ENCODE data around the gene EPHB6. TPM values are rescaled to one million over a fixed set of nuclear protein-coding genes. Genes with fewer than 3 reads are reported as not detected.

EPHB6 gene
- total RNA-seq, 1 experiment from 2014 or later = 30.5 TPM

GRCh38 chr7:142862786-142863400 is 8.0 kb downstream of the EPHB6 start:
- CTCF ChIA-PET = no interaction called here
- Histone ChIP-seq H3F3A (ENCODE audit: low read length, unreplicated experiment) (no peaks in the 10 kb centered on the region), H3K36me3 (ENCODE audit: low read depth, low read length) (peaks cover 4% of the 10 kb centered on the region), H3K27ac (ENCODE audit: low read length) (no peak overlapping the region), H3K9me2 (replicated peaks; ENCODE audit: low read length) (no peaks in the 10 kb centered on the region), H3K79me2 (ENCODE audit: low read length) (no peaks in the 10 kb centered on the region), H2AFZ (ENCODE audit: low read length) (no peak overlapping the region), H3K4me3 (ENCODE audit: low read length) (no peak overlapping the region), H3K9ac (ENCODE audit: low read length) (no peak overlapping the region), H3K27me3 (ENCODE audit: low read length) (no peaks in the 10 kb centered on the region), H3K4me1 (ENCODE audit: insufficient read depth, low read length) (peaks cover 5% of the 10 kb centered on the region), H3K9me3 (ENCODE audit: low read length) (no peaks in the 10 kb centered on the region), H4K20me1 (ENCODE audit: low read length) (no peaks in the 10 kb centered on the region), H3K4me2 (ENCODE audit: low read length) (no peak overlapping the region)
- intact Hi-C loops (cut with micrococcal nuclease) = no loop called here
- DNase-seq = no peak
- no peak for ATAC-seq
- POLR2A ChIA-PET (ENCODE audit: unreplicated experiment) = no interaction called here
- no TSS peak for BruUV-seq (replicated peaks)
- TF ChIP-seq CTCF (conservative IDR thresholded peaks at IDR 0.05; ENCODE audit: low read depth, low read length) = no peak
- no peak for TF ChIP-seq EZH2 (IDR thresholded peaks at IDR 0.05; ENCODE audit: low read length, unreplicated experiment)
- no peak for TF ChIP-seq EZH2phosphoT487 (IDR thresholded peaks at IDR 0.05; ENCODE audit: borderline replicate concordance, low read length)

- POLR2A ChIA-PET (ENCODE audit: unreplicated experiment) = no interaction called here
- no peak overlapping the region for H2AFZ ChIP-seq (ENCODE audit: low read length)
- H3K27ac ChIP-seq (ENCODE audit: low read length) = no peak overlapping the region
- ATAC-seq (no peak), DNase-seq (no peak)
- TF ChIP-seq EZH2 (IDR thresholded peaks at IDR 0.05; ENCODE audit: low read length, unreplicated experiment) (no peak), CTCF (conservative IDR thresholded peaks at IDR 0.05; ENCODE audit: low read depth, low read length) (no peak)
- TSS peak; percentile 13 for BruUV-seq (replicated peaks)
- no peaks in the 10 kb centered on the region for H3K9me2 ChIP-seq (replicated peaks; ENCODE audit: low read length)
- H3K9me3 ChIP-seq (ENCODE audit: low read length) = no peaks in the 10 kb centered on the region
- no peak overlapping the region for H3K4me3 ChIP-seq (ENCODE audit: low read length)
- H3K27me3 ChIP-seq (ENCODE audit: low read length) = no peaks in the 10 kb centered on the region
- no peak overlapping the region for H3K9ac ChIP-seq (ENCODE audit: low read length)
- CTCF ChIA-PET = interaction anchor here (0.5 kb wide), 1 partner anchor 45 kb away, joined by 4 read pairs; no protein-coding TSS in a partner anchor
- intact Hi-C loops (cut with micrococcal nuclease) = no loop called here
- H3K79me2 ChIP-seq (ENCODE audit: low read length) = no peaks in the 10 kb centered on the region
- no peak overlapping the region for H3K4me2 ChIP-seq (ENCODE audit: low read length)
- peaks cover 4% of the 10 kb centered on the region for H3K36me3 ChIP-seq (ENCODE audit: low read depth, low read length)
- peaks cover 5% of the 10 kb centered on the region for H3K4me1 ChIP-seq (ENCODE audit: insufficient read depth, low read length)
- H3F3A ChIP-seq (ENCODE audit: low read length, unreplicated experiment) = no peaks in the 10 kb centered on the region
- H4K20me1 ChIP-seq (ENCODE audit: low read length) = no peaks in the 10 kb centered on the region
Measured at GRCh38 chr7:142863891-142864685, 9.2 kb downstream of the EPHB6 start.

All from PC-3 (cell line).